ENCODE results near the gene PNLIP.

PNLIP gene

DNA sequence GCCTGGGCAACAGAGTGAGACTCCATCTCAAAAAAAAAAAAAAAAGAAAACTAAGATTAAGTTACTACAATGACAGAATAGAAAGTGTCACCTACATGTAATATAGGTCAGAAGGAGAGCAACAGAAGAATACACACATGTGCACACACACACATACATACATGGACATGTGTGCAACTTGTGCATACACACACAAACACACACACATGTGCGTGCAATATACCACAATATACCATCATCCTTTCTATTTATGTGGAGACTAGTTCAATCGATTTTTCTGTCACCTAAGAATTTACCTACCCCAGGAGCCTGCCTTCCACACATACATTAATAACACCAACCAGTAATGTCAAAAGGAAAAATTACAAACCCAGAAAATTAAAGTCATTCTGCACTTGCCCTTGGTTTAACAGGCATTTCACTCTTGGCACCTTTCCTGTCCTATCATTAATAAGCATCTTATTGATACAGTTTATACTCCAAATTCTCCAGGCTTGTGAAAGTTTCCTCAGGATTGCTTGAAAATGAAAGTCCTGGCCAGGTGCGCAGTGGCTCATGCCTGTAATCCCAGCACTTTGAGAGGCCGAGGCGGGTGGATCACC lies 47.5 kb downstream of the PNLIP start:
- no peaks in the 10 kb centered on the region; the same call in 1 of the 2 replicates for H3K27me3 ChIP-seq (replicated peaks; ENCODE audit: control insufficient read depth, insufficient read depth, low read length)
- no peak for DNase-seq (ENCODE audit: extremely low read depth, insufficient read length)
- TF ChIP-seq, protein P1, sequence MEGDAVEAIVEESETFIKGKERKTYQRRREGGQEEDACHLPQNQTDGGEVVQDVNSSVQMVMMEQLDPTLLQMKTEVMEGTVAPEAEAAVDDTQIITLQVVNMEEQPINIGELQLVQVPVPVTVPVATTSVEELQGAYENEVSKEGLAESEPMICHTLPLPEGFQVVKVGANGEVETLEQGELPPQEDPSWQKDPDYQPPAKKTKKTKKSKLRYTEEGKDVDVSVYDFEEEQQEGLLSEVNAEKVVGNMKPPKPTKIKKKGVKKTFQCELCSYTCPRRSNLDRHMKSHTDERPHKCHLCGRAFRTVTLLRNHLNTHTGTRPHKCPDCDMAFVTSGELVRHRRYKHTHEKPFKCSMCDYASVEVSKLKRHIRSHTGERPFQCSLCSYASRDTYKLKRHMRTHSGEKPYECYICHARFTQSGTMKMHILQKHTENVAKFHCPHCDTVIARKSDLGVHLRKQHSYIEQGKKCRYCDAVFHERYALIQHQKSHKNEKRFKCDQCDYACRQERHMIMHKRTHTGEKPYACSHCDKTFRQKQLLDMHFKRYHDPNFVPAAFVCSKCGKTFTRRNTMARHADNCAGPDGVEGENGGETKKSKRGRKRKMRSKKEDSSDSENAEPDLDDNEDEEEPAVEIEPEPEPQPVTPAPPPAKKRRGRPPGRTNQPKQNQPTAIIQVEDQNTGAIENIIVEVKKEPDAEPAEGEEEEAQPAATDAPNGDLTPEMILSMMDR (IDR thresholded peaks at IDR 0.05; ENCODE audit: insufficient read depth, low read length, poor library complexity, severe bottlenecking): no peak
- H3K36me3 ChIP-seq (ENCODE audit: control insufficient read depth, insufficient read depth, low read length): no peaks in the 10 kb centered on the region
- H3K4me3 ChIP-seq (replicated peaks; ENCODE audit: low read depth, low read length): no peak overlapping the region

DNA sequence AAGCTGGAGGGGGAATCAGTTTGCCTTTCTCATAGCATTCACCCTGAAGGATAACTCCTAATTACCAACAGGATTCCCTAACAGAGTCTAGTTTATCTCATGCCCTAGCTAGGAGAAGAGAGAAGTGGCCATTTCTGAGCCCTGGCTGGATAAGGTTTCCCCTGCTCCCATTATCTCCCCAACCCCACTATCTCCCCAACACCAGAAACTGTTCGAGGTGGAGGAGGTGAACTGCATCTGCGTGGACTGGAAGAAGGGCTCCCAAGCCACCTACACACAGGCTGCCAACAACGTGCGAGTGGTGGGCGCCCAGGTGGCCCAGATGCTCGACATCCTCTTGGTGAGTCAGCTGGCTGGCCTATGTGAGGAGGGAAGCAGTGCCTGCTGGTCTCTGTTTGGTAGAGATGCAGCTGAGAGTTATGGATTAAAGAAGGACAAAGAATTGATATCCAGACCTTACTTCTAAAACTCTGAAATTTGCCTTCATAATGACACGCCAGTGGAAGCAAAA lies 48.8 kb downstream of the PNLIP start:
- DNase-seq (ENCODE audit: extremely low read depth, insufficient read length): no peak
- TF ChIP-seq, protein P1 (IDR thresholded peaks at IDR 0.05; ENCODE audit: insufficient read depth, low read length, poor library complexity, severe bottlenecking): no peak
- no peaks in the 10 kb centered on the region for H3K36me3 ChIP-seq (ENCODE audit: control insufficient read depth, insufficient read depth, low read length)
- no peaks in the 10 kb centered on the region; the same call in 1 of the 2 replicates for H3K27me3 ChIP-seq (replicated peaks; ENCODE audit: control insufficient read depth, insufficient read depth, low read length)
- H3K4me3 ChIP-seq (replicated peaks; ENCODE audit: low read depth, low read length): no peak overlapping the region

DNA sequence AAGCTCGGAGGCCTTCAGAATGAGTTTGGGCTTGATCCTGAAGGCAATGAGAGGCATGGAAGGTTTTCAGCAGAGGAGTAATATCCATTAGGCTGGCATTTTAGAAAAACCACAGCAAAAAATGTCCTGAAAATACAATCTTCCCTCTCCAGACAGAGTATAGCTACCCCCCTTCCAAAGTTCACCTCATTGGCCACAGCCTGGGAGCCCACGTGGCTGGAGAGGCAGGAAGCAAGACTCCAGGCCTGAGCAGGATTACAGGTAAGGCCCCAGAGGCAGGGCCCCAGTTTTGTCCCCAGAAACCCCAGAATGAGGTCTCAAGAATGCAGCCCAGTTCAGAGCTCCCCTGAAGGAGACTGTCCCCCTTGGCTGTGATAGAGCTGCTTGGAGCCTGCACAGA lies 50.3 kb downstream of the PNLIP start:
- DNase-seq (ENCODE audit: extremely low read depth, insufficient read length): no peak
- no peaks in the 10 kb centered on the region for H3K36me3 ChIP-seq (ENCODE audit: control insufficient read depth, insufficient read depth, low read length)
- TF ChIP-seq, protein P1 (IDR thresholded peaks at IDR 0.05; ENCODE audit: insufficient read depth, low read length, poor library complexity, severe bottlenecking): no peak
- no peaks in the 10 kb centered on the region; the same call in 1 of the 2 replicates for H3K27me3 ChIP-seq (replicated peaks; ENCODE audit: control insufficient read depth, insufficient read depth, low read length)
- H3K4me3 ChIP-seq (replicated peaks; ENCODE audit: low read depth, low read length): no peak overlapping the region

DNA sequence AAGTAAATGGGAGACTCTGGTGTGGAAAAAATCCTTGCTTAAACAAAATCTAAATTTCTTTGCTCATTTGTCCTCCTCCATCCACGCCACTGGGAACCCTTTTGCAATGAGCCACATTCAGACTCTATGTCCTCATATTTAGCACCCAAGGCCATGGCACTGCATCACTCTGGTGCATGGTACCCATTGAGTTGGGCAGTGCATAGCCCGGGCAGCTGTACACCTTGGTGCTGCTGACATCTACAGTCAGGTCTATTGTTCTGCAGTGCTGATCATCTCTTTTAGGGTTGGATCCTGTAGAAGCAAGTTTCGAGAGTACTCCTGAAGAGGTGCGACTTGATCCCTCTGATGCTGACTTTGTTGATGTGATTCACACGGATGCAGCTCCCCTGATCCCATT lies 51.8 kb downstream of the PNLIP start:
- H3K4me3 ChIP-seq (replicated peaks; ENCODE audit: low read depth, low read length): no peak overlapping the region
- no peak for DNase-seq (ENCODE audit: extremely low read depth, insufficient read length)
- H3K27me3 ChIP-seq (replicated peaks; ENCODE audit: control insufficient read depth, insufficient read depth, low read length): no peaks in the 10 kb centered on the region
- no peaks in the 10 kb centered on the region for H3K36me3 ChIP-seq (ENCODE audit: control insufficient read depth, insufficient read depth, low read length)
- TF ChIP-seq, protein P1 (IDR thresholded peaks at IDR 0.05; ENCODE audit: insufficient read depth, low read length, poor library complexity, severe bottlenecking): no peak

DNA sequence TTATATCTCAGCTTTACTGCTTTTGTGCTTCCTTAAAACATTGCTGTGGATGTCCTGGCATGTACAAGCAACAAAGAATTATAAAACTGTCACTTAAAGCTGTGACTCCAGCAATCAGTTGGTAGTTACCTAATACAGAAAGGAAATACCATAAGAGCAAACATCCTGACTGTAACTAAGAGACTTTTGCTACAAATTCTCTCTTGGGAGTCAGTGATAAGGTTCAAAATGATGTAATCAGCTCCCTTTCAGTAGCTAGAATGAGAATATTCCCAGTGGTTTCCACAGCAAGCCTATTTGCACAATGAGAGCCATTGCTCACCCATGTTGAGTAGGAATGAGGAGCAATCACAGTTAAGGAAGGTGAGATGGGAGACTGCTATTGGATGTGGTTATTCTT lies 52.6 kb downstream of the PNLIP start:
- Histone ChIP-seq H3K36me3 (ENCODE audit: control insufficient read depth, insufficient read depth, low read length) (no peaks in the 10 kb centered on the region), H3K4me3 (replicated peaks; ENCODE audit: low read depth, low read length) (no peak overlapping the region), H3K27me3 (replicated peaks; ENCODE audit: control insufficient read depth, insufficient read depth, low read length) (no peaks in the 10 kb centered on the region)
- no peak for DNase-seq (ENCODE audit: extremely low read depth, insufficient read length)
- TF ChIP-seq, protein P1 (IDR thresholded peaks at IDR 0.05; ENCODE audit: insufficient read depth, low read length, poor library complexity, severe bottlenecking): no peak

All from GM06990 (cell line).